Liver (tissue), 9 donors: Measurements from ENCODE around the gene FGD4. TPM values are rescaled to one million over a fixed set of nuclear protein-coding genes. Genes with fewer than 3 reads are reported as not detected.

Source experiments
- DNase-seq: peaks from one replicate; pipeline ENCODE4 v3.0.0-alpha.2; 2017; ENCODE audit warnings: low spot score
- H3K27ac ChIP-seq, 2 donors: one replicate each; pipeline ENCODE4 v1.7.0; 2013; ENCODE audit warnings: inconsistent platforms in 2 of 2, low read length in 2 of 2, control low read depth in 1 of 2, low read depth in 1 of 2, mild to moderate bottlenecking in 1 of 2
- H3K27me3 ChIP-seq, 4 donors: one replicate each; pipeline versions ENCODE4 v1.6.1 to v1.7.0; 2013; ENCODE audit warnings: low read length in 3 of 4, inconsistent platforms in 1 of 4, mild to moderate bottlenecking in 1 of 4, moderate library complexity in 1 of 4; ENCODE audit not compliant: control insufficient read depth in 4 of 4, insufficient read depth in 4 of 4
- H3K36me3 ChIP-seq, 4 donors: one replicate each; pipeline versions ENCODE4 v1.6.1 to v1.7.0; 2013; ENCODE audit warnings: low read length in 3 of 4, mild to moderate bottlenecking in 3 of 4, low read depth in 1 of 4, moderate library complexity in 1 of 4; ENCODE audit not compliant: control insufficient read depth in 4 of 4, insufficient read depth in 3 of 4
- H3K4me1 ChIP-seq, 4 donors: one replicate each; pipeline versions ENCODE4 v1.6.1 to v1.7.0; 2013; ENCODE audit warnings: low read length in 3 of 4, mild to moderate bottlenecking in 3 of 4, moderate library complexity in 1 of 4; ENCODE audit not compliant: control insufficient read depth in 4 of 4, insufficient read depth in 4 of 4
- H3K4me3 ChIP-seq, 3 donors: one replicate each; pipeline versions ENCODE4 v1.6.1 to v1.7.0; 2013; ENCODE audit warnings: low read length in 3 of 3, control low read depth in 1 of 3, low read depth in 1 of 3, mild to moderate bottlenecking in 1 of 3
- H3K9ac ChIP-seq, 2 donors: one replicate each; pipeline ENCODE4 v1.7.0; 2013; ENCODE audit warnings: low read length in 2 of 2, mild to moderate bottlenecking in 2 of 2, moderate library complexity in 2 of 2, control low read depth in 1 of 2, low read depth in 1 of 2
- H3K9me3 ChIP-seq, 4 donors: one replicate each; pipeline versions ENCODE4 v1.6.1 to v1.7.0; 2013; ENCODE audit warnings: low read length in 3 of 4; ENCODE audit not compliant: control insufficient read depth in 4 of 4
- ATF3 ChIP-seq: IDR thresholded peaks from 2 replicates; pipeline ENCODE4 v1.6.1; 2016; ENCODE audit warnings: antibody characterized with exemption
- CTCF ChIP-seq: fragments of 150-350 bp; IDR thresholded peaks from 2 replicates; pipeline ENCODE4 v1.5.1; 2017; ENCODE audit warnings: improper control_type of control experiment, low read depth, low read length; ENCODE audit not compliant: missing input control
- EGR1 ChIP-seq, 2 donors: IDR thresholded peaks; 2 replicates each; pipeline ENCODE4 v1.6.1; 2016 to 2018; ENCODE audit warnings: antibody characterized with exemption in 2 of 2, low read depth in 2 of 2
- FOXA1 ChIP-seq: IDR thresholded peaks from 2 replicates; pipeline ENCODE4 v1.6.1; 2016; ENCODE audit warnings: antibody characterized with exemption
- FOXA2 ChIP-seq: IDR thresholded peaks from 2 replicates; pipeline ENCODE4 v1.6.1; 2016; ENCODE audit warnings: antibody characterized with exemption
- HNF4A ChIP-seq, 2 donors: conservative IDR thresholded peaks; 2 replicates each; pipeline ENCODE4 v1.6.1; 2016; ENCODE audit warnings: antibody characterized with exemption in 2 of 2, mild to moderate bottlenecking in 2 of 2
- JUND ChIP-seq, 2 donors: IDR thresholded peaks; 2 replicates each; pipeline ENCODE4 v1.6.1; 2016; ENCODE audit warnings: antibody characterized with exemption in 2 of 2
- NR2F2 ChIP-seq: IDR thresholded peaks from 2 replicates; pipeline ENCODE4 v1.6.1; 2016; ENCODE audit warnings: antibody characterized with exemption
- RAD21 ChIP-seq, 2 donors: IDR thresholded peaks; 2 replicates each; pipeline ENCODE4 v1.6.1; 2016; ENCODE audit warnings: antibody characterized with exemption in 2 of 2, mild to moderate bottlenecking in 2 of 2
- SP1 ChIP-seq: IDR thresholded peaks from 2 replicates; pipeline ENCODE4 v1.6.1; 2018; ENCODE audit warnings: antibody characterized with exemption, mild to moderate bottlenecking
- TAF1 ChIP-seq: conservative IDR thresholded peaks from 2 replicates; pipeline ENCODE4 v1.6.1; 2016; ENCODE audit warnings: antibody characterized with exemption, mild to moderate bottlenecking
- YY1 ChIP-seq: IDR thresholded peaks from 2 replicates; pipeline ENCODE4 v1.6.1; 2016; ENCODE audit warnings: antibody characterized with exemption, mild to moderate bottlenecking
- WGBS: extraction: QIAGEN DNeasy Blood & Tissue Kit; methylation state at CpG from one replicate; pipeline ENCODE4 v1.1.7; 2013; 5-methylcytosine and 5-hydroxymethylcytosine counted together
- polyA plus RNA-seq, 2 donors: library from polyadenylated mRNA; stranded (reverse) in 1 of 2; unstranded in 1 of 2; fragments of 200-250 nt in 1 of 2; fragments of >200 nt in 1 of 2; fragmentation: Nextera tagmentation in 1 of 2; extraction: Ambion mirVana in 1 of 2; gene quantifications; one replicate each; pipeline versions ENCODE4 v1.2.1 to v1.2.3, GENCODE V29; 2013 to 2015
- total RNA-seq, 2 donors: library from RNA; depleted of rRNA; stranded (reverse); fragments of >200 nt; gene quantifications; one replicate each; pipeline ENCODE4 v1.2.3, GENCODE V29; 2014
- TF ChIP-seq, protein P1 (sequence below): IDR thresholded peaks from 2 replicates; pipeline ENCODE4 v1.6.1; 2016; ENCODE audit warnings: antibody characterized with exemption, mild to moderate bottlenecking
- TF ChIP-seq, protein P2 (sequence below): IDR thresholded peaks from 2 replicates; pipeline ENCODE4 v1.6.1; 2016; ENCODE audit warnings: antibody characterized with exemption
- donor health status: healthy.
- donor health status: healthy.
- donor health status: healthy.
- donor health status: healthy.
- donor health status: healthy.

The FGD4 gene
- total and polyA plus RNA-seq, 4 donors = 3.8 to 26.4 (median 9.0) TPM

DNA sequence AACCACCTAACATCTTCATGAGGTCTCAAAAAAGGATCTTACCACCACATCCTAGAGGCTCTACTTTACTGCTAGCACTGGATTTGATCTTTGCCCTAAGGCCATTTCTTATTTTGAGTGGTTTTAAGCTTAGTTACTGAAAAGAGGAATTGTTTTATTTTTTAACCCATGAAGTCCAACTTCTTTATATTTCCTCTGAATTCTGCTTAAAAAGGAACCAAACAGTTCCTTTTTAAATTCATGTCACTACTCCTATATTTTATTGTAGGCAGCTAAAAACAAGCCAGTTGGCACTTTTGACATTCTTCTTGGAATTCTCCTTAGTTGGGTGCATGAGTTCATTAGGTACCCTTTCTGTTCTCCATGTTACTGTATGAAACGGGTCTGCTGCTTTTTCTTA is 76.4 kb downstream of the FGD4 start:
- Histone ChIP-seq H3K4me1 (peaks cover 0 to 14% (median 0%) of the 10 kb centered on the region in 4 donors), H3K4me3 (no peak overlapping the region), H3K9me3 (no peaks in the 10 kb centered on the region), H3K9ac (no peak overlapping the region), H3K36me3 (no peaks in the 10 kb centered on the region), H3K27ac (no peak overlapping the region), H3K27me3 (no peaks in the 10 kb centered on the region)
- WGBS = 93% methylated on average over 1 of the region's 1 CpG
- no peak for DNase-seq
- TF ChIP-seq RAD21 (IDR thresholded peaks at IDR 0.05) (no peak), SP1 (no peak), HNF4A (conservative IDR thresholded peaks at IDR 0.05) (no peak), ATF3 (no peak), FOXA2 (no peak), TAF1 (no peak), NR2F2 (no peak)

DNA sequence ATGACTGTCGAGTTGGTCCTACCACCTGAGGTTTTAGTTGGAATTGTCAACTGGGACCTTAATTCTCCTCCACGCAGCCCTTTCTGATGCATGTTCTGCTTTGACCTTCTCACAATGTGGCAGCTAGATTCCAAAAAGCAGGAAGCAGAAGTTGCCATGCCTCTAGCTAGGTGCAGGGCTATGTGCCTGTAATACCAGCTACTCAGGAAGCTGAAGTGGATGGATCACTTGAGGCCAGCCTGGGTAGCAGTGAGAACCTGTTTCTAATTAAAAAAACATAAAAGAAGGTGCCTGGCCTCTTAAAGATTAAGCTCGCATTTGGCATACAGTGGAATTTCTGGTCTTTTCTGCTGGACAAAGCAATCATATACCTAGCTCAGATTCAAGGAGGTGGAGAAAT is 77.1 kb downstream of the FGD4 start:
- Histone ChIP-seq H3K36me3 (no peaks in the 10 kb centered on the region), H3K27ac (no peak overlapping the region), H3K27me3 (no peaks in the 10 kb centered on the region), H3K9ac (no peak overlapping the region), H3K9me3 (no peaks in the 10 kb centered on the region), H3K4me3 (no peak overlapping the region), H3K4me1 (peaks cover 0 to 7% (median 0%) of the 10 kb centered on the region in 4 donors)
- no peak for DNase-seq
- TF ChIP-seq FOXA2 = no peak
- TF ChIP-seq, protein P1, sequence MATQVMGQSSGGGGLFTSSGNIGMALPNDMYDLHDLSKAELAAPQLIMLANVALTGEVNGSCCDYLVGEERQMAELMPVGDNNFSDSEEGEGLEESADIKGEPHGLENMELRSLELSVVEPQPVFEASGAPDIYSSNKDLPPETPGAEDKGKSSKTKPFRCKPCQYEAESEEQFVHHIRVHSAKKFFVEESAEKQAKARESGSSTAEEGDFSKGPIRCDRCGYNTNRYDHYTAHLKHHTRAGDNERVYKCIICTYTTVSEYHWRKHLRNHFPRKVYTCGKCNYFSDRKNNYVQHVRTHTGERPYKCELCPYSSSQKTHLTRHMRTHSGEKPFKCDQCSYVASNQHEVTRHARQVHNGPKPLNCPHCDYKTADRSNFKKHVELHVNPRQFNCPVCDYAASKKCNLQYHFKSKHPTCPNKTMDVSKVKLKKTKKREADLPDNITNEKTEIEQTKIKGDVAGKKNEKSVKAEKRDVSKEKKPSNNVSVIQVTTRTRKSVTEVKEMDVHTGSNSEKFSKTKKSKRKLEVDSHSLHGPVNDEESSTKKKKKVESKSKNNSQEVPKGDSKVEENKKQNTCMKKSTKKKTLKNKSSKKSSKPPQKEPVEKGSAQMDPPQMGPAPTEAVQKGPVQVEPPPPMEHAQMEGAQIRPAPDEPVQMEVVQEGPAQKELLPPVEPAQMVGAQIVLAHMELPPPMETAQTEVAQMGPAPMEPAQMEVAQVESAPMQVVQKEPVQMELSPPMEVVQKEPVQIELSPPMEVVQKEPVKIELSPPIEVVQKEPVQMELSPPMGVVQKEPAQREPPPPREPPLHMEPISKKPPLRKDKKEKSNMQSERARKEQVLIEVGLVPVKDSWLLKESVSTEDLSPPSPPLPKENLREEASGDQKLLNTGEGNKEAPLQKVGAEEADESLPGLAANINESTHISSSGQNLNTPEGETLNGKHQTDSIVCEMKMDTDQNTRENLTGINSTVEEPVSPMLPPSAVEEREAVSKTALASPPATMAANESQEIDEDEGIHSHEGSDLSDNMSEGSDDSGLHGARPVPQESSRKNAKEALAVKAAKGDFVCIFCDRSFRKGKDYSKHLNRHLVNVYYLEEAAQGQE = no peak
- TF ChIP-seq SP1 = no peak
- TF ChIP-seq CTCF = no peak
- 93% methylated on average over 3 of the region's 3 CpGs for WGBS

DNA sequence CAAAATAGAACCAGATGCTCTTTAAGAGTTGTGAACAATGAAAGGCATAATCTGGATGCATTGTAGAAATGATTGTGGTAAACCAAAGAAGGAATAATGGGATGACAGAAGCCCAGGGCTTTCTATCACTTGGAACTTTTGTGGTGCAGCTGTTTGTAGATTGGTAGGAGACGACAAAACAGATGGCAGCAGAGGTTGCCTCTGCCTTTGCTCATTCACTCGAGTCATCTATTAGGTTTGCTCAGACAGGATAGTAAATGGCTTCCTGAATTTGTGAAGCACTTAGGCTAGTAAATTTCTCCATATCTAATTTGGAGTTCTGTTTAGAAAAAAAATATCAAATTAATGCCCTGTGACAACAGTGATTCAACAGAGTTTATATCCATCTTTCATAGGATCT is 78.4 kb downstream of the FGD4 start:
- H3K36me3 ChIP-seq = no peaks in the 10 kb centered on the region
- no peaks in the 10 kb centered on the region for H3K27me3 ChIP-seq
- no peak overlapping the region for H3K9ac ChIP-seq
- DNase-seq = no peak
- peaks cover 0 to 4% (median 0%) of the 10 kb centered on the region in 4 donors for H3K4me1 ChIP-seq
- H3K4me3 ChIP-seq = no peak overlapping the region
- 84% methylated on average over 2 of the region's 2 CpGs for WGBS
- no peaks in the 10 kb centered on the region for H3K9me3 ChIP-seq
- no peak overlapping the region for H3K27ac ChIP-seq
- TF ChIP-seq TAF1 (no peak), YY1 (no peak), HNF4A (conservative IDR thresholded peaks at IDR 0.05) (no peak), CTCF (no peak), FOXA1 (no peak), NR2F2 (no peak), EGR1 (IDR thresholded peaks at IDR 0.05; ENCODE audit: low read depth in 2 of 2) (no peak), SP1 (no peak), JUND (IDR thresholded peaks at IDR 0.05) (no peak)
- TF ChIP-seq, protein P2, sequence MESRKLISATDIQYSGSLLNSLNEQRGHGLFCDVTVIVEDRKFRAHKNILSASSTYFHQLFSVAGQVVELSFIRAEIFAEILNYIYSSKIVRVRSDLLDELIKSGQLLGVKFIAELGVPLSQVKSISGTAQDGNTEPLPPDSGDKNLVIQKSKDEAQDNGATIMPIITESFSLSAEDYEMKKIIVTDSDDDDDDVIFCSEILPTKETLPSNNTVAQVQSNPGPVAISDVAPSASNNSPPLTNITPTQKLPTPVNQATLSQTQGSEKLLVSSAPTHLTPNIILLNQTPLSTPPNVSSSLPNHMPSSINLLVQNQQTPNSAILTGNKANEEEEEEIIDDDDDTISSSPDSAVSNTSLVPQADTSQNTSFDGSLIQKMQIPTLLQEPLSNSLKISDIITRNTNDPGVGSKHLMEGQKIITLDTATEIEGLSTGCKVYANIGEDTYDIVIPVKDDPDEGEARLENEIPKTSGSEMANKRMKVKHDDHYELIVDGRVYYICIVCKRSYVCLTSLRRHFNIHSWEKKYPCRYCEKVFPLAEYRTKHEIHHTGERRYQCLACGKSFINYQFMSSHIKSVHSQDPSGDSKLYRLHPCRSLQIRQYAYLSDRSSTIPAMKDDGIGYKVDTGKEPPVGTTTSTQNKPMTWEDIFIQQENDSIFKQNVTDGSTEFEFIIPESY = no peak
- TF ChIP-seq, protein P1 = no peak
